Naive B cell (primary cell): Measurements from ENCODE around the gene THEM4. TPM values are rescaled to one million over a fixed set of nuclear protein-coding genes. Genes with fewer than 3 reads are reported as not detected.
"Not testable (repeated sequence)": the region's sequence is repeated elsewhere in the genome, so short reads cannot be mapped to it uniquely, and the experiment has no call there.

Experiments
- ATAC-seq, 2 donors: fragments of 150-1000 bp; cut with Tn5 transposase; 2 replicates each; pipeline ENCODE4 v1.10.0; 2021; ENCODE audit warnings: low read depth in 2 of 2, mild to moderate bottlenecking in 2 of 2, moderate library complexity in 2 of 2
- DNase-seq: peaks from one replicate; pipeline ENCODE4 v3.0.0; 2022
- H3K27ac Mint-ChIP-seq, 6 donors: one replicate each; pipeline ENCODE4 v1.8.0; 2020 to 2022; ENCODE audit warnings: mild to moderate bottlenecking in 6 of 6, mixed read lengths in 6 of 6, moderate library complexity in 5 of 6, inconsistent platforms in 2 of 6
- H3K27me3 Mint-ChIP-seq, 3 donors: one replicate each; pipeline ENCODE4 v1.8.0; 2021 to 2022; ENCODE audit warnings: mixed read lengths in 3 of 3, mild to moderate bottlenecking in 1 of 3
- H3K36me3 Mint-ChIP-seq, 2 donors: one replicate each; pipeline ENCODE4 v1.8.0; 2020 to 2022; ENCODE audit warnings: mixed read lengths in 2 of 2, inconsistent platforms in 1 of 2, mild to moderate bottlenecking in 1 of 2
- H3K4me1 Mint-ChIP-seq, 3 donors: one replicate each; pipeline ENCODE4 v1.8.0; 2020 to 2022; ENCODE audit warnings: mixed read lengths in 3 of 3, inconsistent platforms in 1 of 3, mild to moderate bottlenecking in 1 of 3, moderate library complexity in 1 of 3
- H3K4me3 Mint-ChIP-seq, 8 donors: one replicate each; pipeline ENCODE4 v1.8.0; 2020 to 2022; ENCODE audit warnings: mild to moderate bottlenecking in 8 of 8, mixed read lengths in 8 of 8, moderate library complexity in 8 of 8, inconsistent platforms in 2 of 8
- H3K9me3 Mint-ChIP-seq, 7 donors: one replicate each; pipeline ENCODE4 v1.8.0; 2020 to 2022; ENCODE audit warnings: mixed read lengths in 7 of 7, mild to moderate bottlenecking in 5 of 7, inconsistent platforms in 2 of 7, moderate library complexity in 1 of 7
- polyA plus RNA-seq, 6 donors: library from polyadenylated mRNA; unstranded; fragments of 300-500 nt; fragmentation: Illumina TruSeq; gene quantifications; one replicate each; pipeline ENCODE4 v1.2.3, GENCODE V29; 2021; ENCODE audit warnings: low read depth in 6 of 6

THEM4 gene
- polyA plus RNA-seq, 6 donors from 2014 or later, result 6.6 to 11.9 (median 8.1) TPM

DNA sequence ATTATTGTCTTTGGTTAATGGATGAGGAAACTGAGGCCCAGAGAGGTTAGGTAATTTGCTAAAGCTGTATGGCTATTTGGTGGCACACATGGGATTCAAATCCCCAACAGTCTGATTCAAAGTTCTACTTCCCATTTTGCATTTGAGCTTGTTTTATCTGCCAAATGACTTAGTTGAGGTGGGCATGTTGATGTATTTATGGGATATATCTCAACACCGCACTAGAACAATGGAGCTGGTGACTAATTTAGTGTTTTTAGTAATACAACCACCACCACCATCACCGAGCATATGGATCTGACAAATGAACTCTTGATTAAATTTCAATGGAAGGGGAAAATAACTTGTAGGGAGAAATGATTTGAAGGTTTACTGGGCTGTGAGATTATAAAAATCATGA lies 26.8 kb downstream of the THEM4 start:
- Mint-ChIP-seq H3K27me3 (no peaks in the 10 kb centered on the region), H3K4me3 (no peak overlapping the region), H3K4me1 (peaks cover 0 to 13% (median 4%) of the 10 kb centered on the region in 3 donors), H3K27ac (peak overlapping the region in 3 of 6 donors; percentile 9 to 95 (median 80)), H3K9me3 (peaks cover 0 to 2% (median 0%) of the 10 kb centered on the region in 7 donors), H3K36me3 (no peaks in the 10 kb centered on the region)
- ATAC-seq (no peak), DNase-seq (no peak)

DNA sequence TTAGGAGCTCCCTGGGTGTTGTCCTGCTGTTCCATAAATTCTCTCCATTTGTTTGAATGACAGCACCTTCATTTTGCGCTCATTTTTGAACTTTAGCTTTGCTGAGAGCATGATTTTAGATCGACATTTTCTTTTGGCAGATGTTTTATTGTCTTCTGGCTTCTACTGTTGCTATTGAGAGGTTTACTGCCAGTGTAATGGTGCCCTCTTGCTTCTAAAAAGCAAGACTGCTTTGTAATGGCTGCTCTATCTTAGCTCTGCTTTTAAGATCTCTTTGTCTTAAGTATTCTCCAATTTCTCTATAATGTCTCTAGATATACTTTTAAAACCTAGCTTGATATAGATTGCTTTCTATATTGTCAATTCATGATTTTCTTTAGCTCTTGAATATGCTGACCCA lies 27.8 kb downstream of the THEM4 start:
- Mint-ChIP-seq H3K4me1 (peaks cover 0 to 13% (median 4%) of the 10 kb centered on the region in 3 donors), H3K27me3 (no peaks in the 10 kb centered on the region), H3K27ac (no peak overlapping the region), H3K36me3 (no peaks in the 10 kb centered on the region), H3K9me3 (peaks cover 0 to 2% (median 0%) of the 10 kb centered on the region in 7 donors), H3K4me3 (no peak overlapping the region)
- DNase-seq (no peak), ATAC-seq (no peak)

DNA sequence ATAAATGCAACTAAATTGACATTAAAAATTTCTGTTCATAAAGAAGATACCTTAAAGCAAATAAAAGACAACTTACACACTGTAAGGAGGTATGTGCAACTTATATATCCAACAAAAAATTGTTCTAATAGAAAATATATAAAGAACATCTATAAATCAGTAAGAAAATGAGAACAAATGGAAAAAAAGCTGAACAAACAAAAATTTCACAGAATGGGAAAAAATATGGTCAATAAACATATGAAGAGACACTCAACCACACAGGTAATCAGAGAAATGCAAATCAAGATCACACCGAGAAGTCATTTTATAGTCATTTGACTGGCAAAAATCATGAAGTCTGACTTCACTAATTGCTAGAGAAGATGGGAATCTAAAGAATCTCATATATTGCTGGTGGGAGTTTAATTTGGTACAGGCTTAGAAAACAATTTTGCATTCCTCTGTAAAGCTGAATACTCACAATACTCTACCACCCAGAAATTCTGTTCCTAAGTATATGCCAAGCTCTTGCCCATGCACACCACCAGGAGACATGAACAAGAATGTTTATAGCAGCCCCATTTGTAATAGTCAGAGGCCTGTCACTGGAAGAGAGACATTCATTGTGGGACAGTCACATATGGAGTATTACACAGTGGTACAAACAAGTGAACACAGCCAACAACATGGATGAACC lies 33.8 kb downstream of the THEM4 start:
- peaks cover 0 to 16% of the 10 kb centered on the region in 2 donors for H3K36me3 Mint-ChIP-seq
- H3K4me1 Mint-ChIP-seq, result peaks cover 0 to 4% (median 0%) of the 10 kb centered on the region in 3 donors
- H3K27me3 Mint-ChIP-seq, result no peaks in the 10 kb centered on the region
- peak overlapping the region in 1 of 6 donors; percentile 7 for H3K27ac Mint-ChIP-seq
- ATAC-seq (no peak), DNase-seq (no peak)
- H3K4me3 Mint-ChIP-seq, result no peak overlapping the region
- no peaks in the 10 kb centered on the region for H3K9me3 Mint-ChIP-seq

DNA sequence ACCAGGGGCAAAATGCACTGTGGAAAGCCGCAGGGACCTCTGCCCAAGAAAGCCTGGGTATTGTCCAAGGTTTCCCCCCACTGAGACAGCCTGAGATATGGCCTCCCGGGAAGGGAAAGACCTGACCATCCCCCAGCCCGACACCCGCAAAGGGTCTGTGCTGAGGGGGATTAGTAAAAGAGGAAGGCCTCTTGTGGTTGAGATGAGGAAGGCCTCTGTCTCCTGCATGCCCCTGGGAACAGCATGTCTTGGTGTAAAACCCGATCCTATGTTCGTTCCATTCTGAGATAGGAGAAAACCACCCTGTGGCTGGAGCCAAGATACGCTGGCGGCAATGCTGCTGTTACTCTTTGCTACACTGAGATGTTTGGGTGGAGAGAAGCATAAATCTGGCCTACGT lies 36.5 kb downstream of the THEM4 start:
- H3K9me3 Mint-ChIP-seq, H3K4me1 Mint-ChIP-seq, H3K4me3 Mint-ChIP-seq, ATAC-seq, DNase-seq, H3K27ac Mint-ChIP-seq: not testable (repeated sequence)
- peaks cover 0 to 16% of the 10 kb centered on the region in 2 donors for H3K36me3 Mint-ChIP-seq
- peaks cover 6 to 14% (median 8%) of the 10 kb centered on the region in 3 donors for H3K27me3 Mint-ChIP-seq

DNA sequence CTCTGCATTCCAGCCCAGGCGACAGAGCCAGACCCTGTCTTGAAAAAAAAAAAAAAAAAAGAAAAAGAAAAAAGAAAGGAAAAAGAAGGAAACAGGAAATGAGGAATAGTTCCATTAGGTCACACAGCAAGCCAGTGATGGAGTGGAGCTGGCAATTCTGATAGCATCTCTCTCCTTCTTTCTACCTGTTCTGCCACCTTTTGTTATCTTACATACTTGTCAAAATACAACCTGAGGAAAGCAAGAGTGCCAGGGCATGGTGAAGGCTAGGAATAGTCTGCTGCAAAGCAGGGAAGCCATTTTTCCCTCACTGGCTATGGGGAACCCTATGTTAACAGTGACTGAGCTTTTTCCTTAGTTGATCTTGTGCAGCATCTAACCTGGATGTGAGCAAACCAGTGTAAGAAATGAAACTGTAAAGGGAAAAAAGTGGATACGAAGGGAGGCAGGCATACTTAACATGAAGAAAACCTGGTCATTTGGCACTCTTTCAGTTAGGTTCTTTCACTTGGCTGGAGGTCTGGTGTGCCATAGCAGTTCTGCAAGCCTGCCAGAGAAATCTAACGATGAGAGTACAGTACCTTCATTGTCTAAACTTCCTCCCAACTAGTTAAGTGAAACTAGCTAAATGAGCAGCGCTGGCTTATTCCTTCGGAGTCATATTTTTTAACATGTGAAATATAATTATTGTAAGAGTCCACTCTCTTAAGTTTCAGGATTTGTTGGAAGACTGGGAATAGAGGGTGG lies 37.9 kb downstream of the THEM4 start:
- ATAC-seq, result no peak

DNA sequence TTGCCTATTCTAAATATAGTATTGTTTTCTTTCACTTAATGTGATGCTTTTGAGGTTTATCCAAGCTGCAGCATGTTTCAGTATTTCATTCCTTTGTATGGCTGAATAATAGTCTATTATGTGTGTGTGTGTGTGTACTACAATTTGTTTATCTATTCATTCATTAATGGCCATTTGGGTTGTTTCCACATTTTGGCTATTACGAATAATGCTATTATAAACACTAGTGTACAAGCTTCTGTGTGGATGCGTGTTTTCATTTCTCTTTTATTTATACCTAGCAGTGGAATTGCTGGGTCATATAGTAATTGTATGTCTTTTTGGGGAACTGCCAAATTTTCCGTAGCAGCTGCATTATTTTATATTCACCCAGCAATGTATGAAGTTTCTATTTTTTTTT lies 40.8 kb downstream of the THEM4 start:
- Mint-ChIP-seq H3K4me3 (no peak overlapping the region), H3K27me3 (peaks cover 20 to 22% (median 21%) of the 10 kb centered on the region in 3 donors), H3K9me3 (no peaks in the 10 kb centered on the region), H3K4me1 (peaks cover 0 to 4% (median 3%) of the 10 kb centered on the region in 3 donors), H3K36me3 (peaks cover 0 to 6% of the 10 kb centered on the region in 2 donors), H3K27ac (no peak overlapping the region)
- no peak for DNase-seq
- no peak for ATAC-seq

More for the DNA sequence above, 37.9 kb downstream of the THEM4 start:
- Mint-ChIP-seq H3K27ac (no peak overlapping the region), H3K27me3 (peaks cover 12 to 14% (median 14%) of the 10 kb centered on the region in 3 donors), H3K4me3 (no peak overlapping the region), H3K9me3 (no peaks in the 10 kb centered on the region), H3K4me1 (peaks cover 0 to 4% (median 3%) of the 10 kb centered on the region in 3 donors), H3K36me3 (peaks cover 0 to 16% of the 10 kb centered on the region in 2 donors)
- no peak for DNase-seq

DNA sequence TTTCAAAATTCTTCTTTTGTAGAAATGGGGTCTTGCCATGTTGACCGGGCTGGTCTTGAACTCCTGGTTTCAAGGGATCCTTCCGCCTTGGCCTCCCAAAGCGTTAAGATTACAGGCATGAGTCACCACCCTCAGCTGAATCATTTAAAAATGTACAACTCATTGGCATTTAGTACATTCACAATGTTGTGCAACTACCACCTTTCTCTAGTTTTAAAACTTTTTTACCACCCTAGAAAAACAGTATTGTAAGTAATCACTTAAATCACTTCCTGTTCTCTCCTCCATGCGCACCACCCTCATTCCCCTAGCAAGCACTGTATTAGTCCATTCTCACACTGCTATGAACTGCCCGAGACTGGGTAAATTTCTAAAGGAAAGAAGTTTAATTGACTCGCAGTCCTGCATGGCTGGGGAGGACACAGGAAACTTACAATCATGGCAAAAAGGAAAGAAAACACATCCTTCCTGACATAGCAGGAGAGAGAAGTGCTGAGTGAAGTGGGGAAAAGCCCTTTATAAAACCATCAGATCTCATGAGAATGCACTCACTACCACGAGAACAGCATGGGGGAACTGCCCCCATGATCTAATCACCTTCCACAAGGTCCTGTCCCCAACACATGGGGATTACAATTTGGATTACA lies 41.4 kb downstream of the THEM4 start:
- ATAC-seq (no peak), DNase-seq (no peak)
- Mint-ChIP-seq H3K27ac (no peak overlapping the region), H3K9me3 (no peaks in the 10 kb centered on the region), H3K4me1 (peaks cover 0 to 3% (median under 1%) of the 10 kb centered on the region in 3 donors), H3K4me3 (no peak overlapping the region), H3K27me3 (peaks cover 20 to 25% (median 21%) of the 10 kb centered on the region in 3 donors), H3K36me3 (no peaks in the 10 kb centered on the region)

DNA sequence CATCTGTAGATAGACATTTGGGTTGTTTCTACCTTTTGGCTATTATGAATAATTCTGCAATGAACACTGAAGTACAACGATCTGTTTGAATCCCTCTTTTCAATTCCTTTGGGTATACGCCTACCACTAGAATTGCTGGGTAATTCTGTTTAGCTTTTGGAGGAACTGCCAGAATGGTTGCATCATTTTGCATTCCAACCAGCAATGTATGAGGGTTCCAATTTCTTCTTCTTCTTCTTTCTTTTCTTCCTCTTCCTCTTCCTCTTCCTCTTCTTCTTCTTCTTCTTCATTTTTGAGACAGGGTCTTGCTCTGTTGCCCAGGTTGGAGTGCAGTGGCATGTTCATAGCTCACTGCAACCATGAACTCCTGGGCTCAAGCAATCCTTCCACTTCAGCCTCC lies 42.0 kb downstream of the THEM4 start:
- Mint-ChIP-seq H3K4me3 (no peak overlapping the region), H3K27ac (no peak overlapping the region), H3K27me3 (peaks cover 21 to 31% (median 25%) of the 10 kb centered on the region in 3 donors), H3K9me3 (no peaks in the 10 kb centered on the region), H3K36me3 (no peaks in the 10 kb centered on the region), H3K4me1 (peaks cover 0 to 3% (median 0%) of the 10 kb centered on the region in 3 donors)
- ATAC-seq (no peak), DNase-seq (no peak)

DNA sequence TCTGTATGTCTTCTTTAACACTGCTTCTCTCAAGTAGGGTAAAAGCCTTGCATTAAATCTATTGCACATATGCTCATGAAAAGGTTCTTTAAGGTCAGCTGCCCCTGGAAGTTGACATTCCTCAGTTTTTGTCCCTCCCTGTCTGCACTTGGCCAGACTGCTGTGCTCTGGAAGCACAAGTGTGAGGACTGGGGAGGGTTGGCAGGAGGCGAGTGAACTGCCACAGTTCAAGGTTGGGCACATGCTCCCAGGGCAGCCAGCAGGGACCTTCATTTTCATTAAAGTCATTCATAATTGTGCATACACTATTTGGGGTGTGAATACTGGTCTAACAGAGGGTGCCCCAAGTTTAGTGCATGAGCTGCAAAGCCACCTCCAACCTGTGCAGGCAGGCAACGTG lies 44.9 kb downstream of the THEM4 start:
- Mint-ChIP-seq H3K27ac (no peak overlapping the region), H3K9me3 (no peaks in the 10 kb centered on the region), H3K4me3 (no peak overlapping the region), H3K4me1 (peaks cover 6 to 19% (median 11%) of the 10 kb centered on the region in 3 donors), H3K36me3 (no peaks in the 10 kb centered on the region), H3K27me3 (peaks cover 13 to 31% (median 23%) of the 10 kb centered on the region in 3 donors)
- DNase-seq, result no peak
- no peak for ATAC-seq

DNA sequence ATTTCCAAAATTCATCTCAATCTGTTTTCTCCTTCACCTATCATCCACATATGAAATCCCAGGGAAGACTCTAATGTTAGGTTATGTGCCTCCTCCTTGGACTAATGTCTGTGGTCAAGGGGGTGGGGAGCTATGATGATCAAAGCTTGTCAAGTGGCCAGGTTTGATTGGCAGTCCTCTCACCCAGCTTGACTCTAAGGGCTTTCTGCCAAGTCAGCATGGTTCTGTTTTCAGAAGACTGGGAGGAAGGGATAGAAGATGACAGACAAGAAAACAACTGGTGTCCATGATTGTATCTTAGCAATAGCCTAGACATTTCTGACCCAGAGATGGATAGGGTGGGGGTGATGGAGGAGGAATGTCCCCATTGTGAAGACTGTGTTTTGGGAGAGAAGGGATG lies 46.7 kb downstream of the THEM4 start:
- ATAC-seq, result no peak
- Mint-ChIP-seq H3K9me3 (no peaks in the 10 kb centered on the region), H3K27ac (no peak overlapping the region), H3K27me3 (peaks cover 7 to 23% (median 19%) of the 10 kb centered on the region in 3 donors), H3K4me3 (no peak overlapping the region), H3K36me3 (no peaks in the 10 kb centered on the region), H3K4me1 (peaks cover 6 to 20% (median 12%) of the 10 kb centered on the region in 3 donors)
- no peak for DNase-seq

DNA sequence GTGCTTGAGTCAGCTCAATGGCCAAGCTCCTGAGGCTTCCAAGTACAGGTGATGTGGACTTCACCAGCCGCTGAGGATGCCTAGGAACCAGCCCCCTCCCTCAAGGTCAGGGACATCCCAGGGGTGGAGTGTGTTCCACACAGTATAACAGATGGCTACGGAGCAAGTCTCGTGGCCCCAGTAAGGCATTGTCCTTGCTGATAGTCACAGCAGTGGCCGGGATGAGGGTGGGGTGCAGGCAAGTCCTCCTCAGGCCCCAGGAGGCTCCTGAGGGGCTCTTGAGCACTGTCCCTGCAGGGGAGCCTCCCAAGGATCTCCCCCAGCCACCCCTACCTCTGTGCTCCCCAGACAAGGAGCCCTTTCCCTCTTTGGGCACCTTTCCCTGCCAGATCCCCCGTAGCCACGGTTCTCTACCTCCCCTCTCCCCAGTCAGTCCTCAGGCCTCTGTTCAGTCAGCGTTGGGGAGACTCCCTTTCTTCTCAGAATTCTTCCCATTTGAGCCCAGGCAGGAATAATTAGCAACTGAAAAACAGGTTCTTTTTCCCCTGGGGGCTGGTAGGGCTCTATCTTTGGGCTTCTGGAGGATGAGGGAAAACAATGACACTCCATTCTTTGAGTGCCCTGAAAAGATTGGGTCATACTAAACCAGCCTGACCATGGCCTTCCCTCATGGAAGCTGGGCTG lies 48.7 kb downstream of the THEM4 start:
- ATAC-seq (no peak), DNase-seq (no peak)
- Mint-ChIP-seq H3K27ac (peak overlapping the region in 5 of 6 donors; percentile 6 to 75 (median 54)), H3K36me3 (no peaks in the 10 kb centered on the region), H3K27me3 (peaks cover 6 to 22% (median 17%) of the 10 kb centered on the region in 3 donors), H3K9me3 (no peaks in the 10 kb centered on the region), H3K4me1 (peaks cover 6 to 18% (median 12%) of the 10 kb centered on the region in 3 donors), H3K4me3 (no peak overlapping the region)

DNA sequence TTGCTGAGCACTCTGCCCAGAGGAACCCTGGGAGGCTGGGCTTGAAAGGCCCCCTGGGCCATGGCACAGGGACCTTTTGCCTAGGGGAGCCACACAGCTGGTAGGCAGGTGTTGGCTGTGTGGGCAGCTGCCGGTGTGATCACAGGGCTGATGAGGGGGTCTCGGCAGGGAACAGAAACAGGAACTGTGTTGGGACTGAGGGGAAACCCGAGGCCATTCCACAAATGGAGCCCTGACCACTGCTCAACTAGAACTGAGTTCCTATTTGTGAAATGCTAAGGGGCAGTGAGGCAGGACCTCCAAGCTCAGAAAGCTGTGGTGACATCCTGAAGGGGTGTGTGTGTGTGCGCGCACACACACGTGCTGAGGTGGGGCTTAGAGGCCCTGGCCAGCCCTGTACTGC lies 49.4 kb downstream of the THEM4 start:
- H3K4me1 Mint-ChIP-seq, result peaks cover 6 to 18% (median 12%) of the 10 kb centered on the region in 3 donors
- H3K27me3 Mint-ChIP-seq, result peaks cover 0 to 14% (median 9%) of the 10 kb centered on the region in 3 donors
- no peaks in the 10 kb centered on the region for H3K36me3 Mint-ChIP-seq
- peak overlapping the region in 5 of 6 donors; percentile 2 to 88 (median 54) for H3K27ac Mint-ChIP-seq
- peak overlapping the region in 1 of 8 donors; percentile 51 for H3K4me3 Mint-ChIP-seq
- peak; percentile 14 for DNase-seq
- peak; percentile 81 to 83 for ATAC-seq
- no peaks in the 10 kb centered on the region for H3K9me3 Mint-ChIP-seq
